ENCODE results near the gene ELP1. TPM values are rescaled to one million over a fixed set of nuclear protein-coding genes. Genes with fewer than 3 reads are reported as not detected.
"Not testable (repeated sequence)": the region's sequence is repeated elsewhere in the genome, so short reads cannot be mapped to it uniquely, and the experiment has no call there.

Gene ELP1
- total RNA-seq, 5 donors from 2014 or later (not counting 1 experiment from before 2014, with no cell fraction given) = 23.1 to 34.5 (median 25.0) TPM

DNA sequence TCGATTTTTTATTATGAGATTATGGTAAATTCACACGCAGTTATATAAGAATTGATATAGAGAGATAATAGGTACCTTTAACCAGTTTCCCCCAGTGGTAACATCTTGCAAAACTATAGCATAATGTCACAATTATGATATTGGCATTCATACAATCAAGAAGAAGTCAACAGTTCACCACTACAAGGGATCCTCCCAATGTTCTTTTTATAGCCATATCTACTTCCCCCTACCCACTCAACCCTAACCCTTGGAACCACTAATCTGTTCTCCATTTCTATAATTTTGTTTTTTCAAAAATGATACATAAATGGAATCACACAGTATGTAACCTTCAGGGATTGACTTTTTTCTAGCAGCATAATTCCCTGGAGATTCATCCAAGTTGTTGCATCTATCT, 88.0 kb downstream of the ELP1 start:
- DNase-seq = no peak
- POLR2A ChIA-PET = no interaction called here
- no peaks in the 10 kb centered on the region for H3K9me3 ChIP-seq
- no peak overlapping the region for H3K27ac Mint-ChIP-seq
- no peaks in the 10 kb centered on the region for H3K4me1 ChIP-seq (ENCODE audit: control insufficient read depth in 1 of 2, extremely low read depth in 1 of 2, insufficient read depth in 2 of 2, low read length in 2 of 2)
- no peak overlapping the region for H3K27ac ChIP-seq (ENCODE audit: low read length)
- H3K4me3 ChIP-seq (ENCODE audit: control insufficient read depth in 1 of 2, extremely low read depth in 1 of 2, low read length in 1 of 2) = no peak overlapping the region
- no peaks in the 10 kb centered on the region for H3K36me3 ChIP-seq (ENCODE audit: control insufficient read depth in 2 of 2, extremely low read depth in 1 of 2, insufficient read depth in 1 of 2, low read length in 1 of 2)
- no peak for ATAC-seq (replicated peaks in 1 of 4)
- CTCF ChIA-PET = no interaction called here
- no peaks in the 10 kb centered on the region for H3K9me3 Mint-ChIP-seq
- H3K36me3 Mint-ChIP-seq = no peaks in the 10 kb centered on the region
- H3K4me3 Mint-ChIP-seq = no peak overlapping the region
- peaks cover 10 to 18% (median 14%) of the 10 kb centered on the region in 3 donors for H3K4me1 Mint-ChIP-seq
- no CpG with 5 or more reads among the region's 2 CpGs for WGBS (ENCODE audit: insufficient coverage)
- peaks cover 0 to 2% of the 10 kb centered on the region in 2 experiments for H3K27me3 ChIP-seq (replicated peaks in 1 of 2; ENCODE audit: control insufficient read depth in 2 of 2, extremely low read depth in 1 of 2, insufficient read depth in 2 of 2, low read length in 1 of 2)
- peaks cover 0 to 3% of the 10 kb centered on the region in 2 donors for H3K27me3 Mint-ChIP-seq

DNA sequence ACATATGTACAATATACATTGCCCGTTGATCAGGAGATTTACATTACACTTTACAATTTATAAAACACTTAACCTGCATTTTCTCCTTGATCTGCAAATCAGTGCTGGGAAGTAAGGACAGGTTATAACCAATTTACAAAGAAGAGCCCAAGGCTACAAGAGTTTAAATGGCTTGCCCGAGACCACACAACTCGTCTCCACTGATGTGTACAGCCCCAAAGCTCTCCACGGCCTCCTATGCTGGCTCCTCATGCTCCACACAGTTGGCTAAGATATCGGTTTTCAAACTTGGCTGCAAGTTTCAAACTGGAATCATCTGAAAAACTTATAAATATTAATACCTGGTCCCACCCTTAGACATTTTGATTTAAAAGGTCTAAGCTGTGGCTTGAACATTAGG, 88.4 kb downstream of the ELP1 start:
- Mint-ChIP-seq H3K27me3 (peaks cover 0 to 3% of the 10 kb centered on the region in 2 donors), H3K27ac (no peak overlapping the region), H3K4me1 (peaks cover 10 to 18% (median 14%) of the 10 kb centered on the region in 3 donors), H3K9me3 (no peaks in the 10 kb centered on the region), H3K36me3 (no peaks in the 10 kb centered on the region), H3K4me3 (no peak overlapping the region)
- POLR2A ChIA-PET = no interaction called here
- ATAC-seq (replicated peaks in 1 of 4) (no peak), DNase-seq (no peak)
- H3K4me3 ChIP-seq (ENCODE audit: control insufficient read depth in 1 of 2, extremely low read depth in 1 of 2, low read length in 1 of 2) = no peak overlapping the region
- no peak overlapping the region for H3K27ac ChIP-seq (ENCODE audit: low read length)
- WGBS (ENCODE audit: insufficient coverage) = 85% methylated on average over 2 of the region's 5 CpGs
- H3K36me3 ChIP-seq (ENCODE audit: control insufficient read depth in 2 of 2, extremely low read depth in 1 of 2, insufficient read depth in 1 of 2, low read length in 1 of 2) = no peaks in the 10 kb centered on the region
- H3K9me3 ChIP-seq = no peaks in the 10 kb centered on the region
- H3K27me3 ChIP-seq (replicated peaks in 1 of 2; ENCODE audit: control insufficient read depth in 2 of 2, extremely low read depth in 1 of 2, insufficient read depth in 2 of 2, low read length in 1 of 2) = peaks cover 0 to 2% of the 10 kb centered on the region in 2 experiments
- CTCF ChIA-PET = no interaction called here
- H3K4me1 ChIP-seq (ENCODE audit: control insufficient read depth in 1 of 2, extremely low read depth in 1 of 2, insufficient read depth in 2 of 2, low read length in 2 of 2) = no peaks in the 10 kb centered on the region

DNA sequence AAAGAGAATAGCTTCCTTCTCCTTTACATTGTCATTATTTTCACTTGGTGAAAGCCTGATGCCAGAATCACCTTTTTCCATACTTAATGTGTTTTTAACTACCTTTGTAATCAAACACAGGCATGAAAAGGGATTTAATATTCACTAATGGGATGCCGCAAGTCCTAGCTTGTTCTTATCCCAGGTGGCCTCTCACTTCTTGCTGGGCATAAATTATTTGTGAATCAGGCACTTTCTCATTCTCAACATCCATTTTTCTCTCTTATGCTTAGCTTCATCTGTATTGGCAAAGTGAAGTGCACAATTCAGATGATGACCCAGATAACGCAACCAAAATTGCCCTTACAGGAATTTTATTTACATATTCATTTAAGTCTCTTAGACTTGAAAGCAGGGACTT, 89.1 kb downstream of the ELP1 start:
- ChIA-PET POLR2A (no interaction called here), CTCF (no interaction called here)
- H3K27ac ChIP-seq (ENCODE audit: low read length) = no peak overlapping the region
- ATAC-seq (replicated peaks in 1 of 4) (no peak), DNase-seq (no peak)
- Mint-ChIP-seq H3K27me3 (no peaks in the 10 kb centered on the region), H3K36me3 (no peaks in the 10 kb centered on the region), H3K4me3 (no peak overlapping the region), H3K27ac (no peak overlapping the region), H3K9me3 (no peaks in the 10 kb centered on the region), H3K4me1 (peaks cover 10 to 18% (median 14%) of the 10 kb centered on the region in 3 donors)
- H3K36me3 ChIP-seq (ENCODE audit: control insufficient read depth in 2 of 2, extremely low read depth in 1 of 2, insufficient read depth in 1 of 2, low read length in 1 of 2) = no peaks in the 10 kb centered on the region
- H3K4me3 ChIP-seq (ENCODE audit: control insufficient read depth in 1 of 2, extremely low read depth in 1 of 2, low read length in 1 of 2) = no peak overlapping the region
- peaks cover 0 to 2% of the 10 kb centered on the region in 2 experiments for H3K27me3 ChIP-seq (replicated peaks in 1 of 2; ENCODE audit: control insufficient read depth in 2 of 2, extremely low read depth in 1 of 2, insufficient read depth in 2 of 2, low read length in 1 of 2)
- H3K9me3 ChIP-seq = no peaks in the 10 kb centered on the region
- H3K4me1 ChIP-seq (ENCODE audit: control insufficient read depth in 1 of 2, extremely low read depth in 1 of 2, insufficient read depth in 2 of 2, low read length in 2 of 2) = no peaks in the 10 kb centered on the region
- no CpG with 5 or more reads among the region's 2 CpGs for WGBS (ENCODE audit: insufficient coverage)

DNA sequence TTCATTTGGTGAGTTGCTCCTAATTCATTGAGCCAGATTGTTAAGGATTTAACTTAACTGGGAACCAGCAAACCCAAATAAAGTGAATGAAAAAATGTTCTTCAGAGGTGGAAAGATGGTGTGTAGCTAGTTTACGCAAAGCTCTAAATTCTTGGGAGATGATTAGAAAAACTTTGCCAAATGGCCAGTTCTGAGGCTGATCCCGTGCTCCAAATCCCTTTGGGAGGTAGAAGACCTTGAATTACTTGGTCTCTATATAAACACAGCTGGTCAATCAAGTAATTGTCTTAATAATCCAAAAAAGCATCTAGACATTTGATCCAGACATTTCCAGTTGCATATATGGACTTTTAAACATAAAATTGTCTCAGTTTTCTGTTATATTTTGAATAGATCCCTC, 89.5 kb downstream of the ELP1 start:
- Histone ChIP-seq H3K27ac (ENCODE audit: low read length) (no peak overlapping the region), H3K4me1 (ENCODE audit: control insufficient read depth in 1 of 2, extremely low read depth in 1 of 2, insufficient read depth in 2 of 2, low read length in 2 of 2) (no peaks in the 10 kb centered on the region), H3K4me3 (ENCODE audit: control insufficient read depth in 1 of 2, extremely low read depth in 1 of 2, low read length in 1 of 2) (no peak overlapping the region), H3K9me3 (no peaks in the 10 kb centered on the region), H3K27me3 (replicated peaks in 1 of 2; ENCODE audit: control insufficient read depth in 2 of 2, extremely low read depth in 1 of 2, insufficient read depth in 2 of 2, low read length in 1 of 2) (peaks cover 0 to 2% of the 10 kb centered on the region in 2 experiments), H3K36me3 (ENCODE audit: control insufficient read depth in 2 of 2, extremely low read depth in 1 of 2, insufficient read depth in 1 of 2, low read length in 1 of 2) (no peaks in the 10 kb centered on the region)
- no peak for DNase-seq
- no CpG with 5 or more reads among the region's 2 CpGs for WGBS (ENCODE audit: insufficient coverage)
- CTCF ChIA-PET = interaction anchor here in 1 of 2 donors (0.6 kb wide), 1 partner anchor 1375 kb away, joined by 4 read pairs; no protein-coding TSS in a partner anchor
- Mint-ChIP-seq H3K4me1 (peaks cover 10 to 18% (median 14%) of the 10 kb centered on the region in 3 donors), H3K9me3 (peaks cover 0 to under 1% (median 0%) of the 10 kb centered on the region in 3 donors), H3K4me3 (no peak overlapping the region), H3K27me3 (no peaks in the 10 kb centered on the region), H3K27ac (no peak overlapping the region), H3K36me3 (no peaks in the 10 kb centered on the region)
- no peak for ATAC-seq (replicated peaks in 1 of 4)
- POLR2A ChIA-PET = no interaction called here

DNA sequence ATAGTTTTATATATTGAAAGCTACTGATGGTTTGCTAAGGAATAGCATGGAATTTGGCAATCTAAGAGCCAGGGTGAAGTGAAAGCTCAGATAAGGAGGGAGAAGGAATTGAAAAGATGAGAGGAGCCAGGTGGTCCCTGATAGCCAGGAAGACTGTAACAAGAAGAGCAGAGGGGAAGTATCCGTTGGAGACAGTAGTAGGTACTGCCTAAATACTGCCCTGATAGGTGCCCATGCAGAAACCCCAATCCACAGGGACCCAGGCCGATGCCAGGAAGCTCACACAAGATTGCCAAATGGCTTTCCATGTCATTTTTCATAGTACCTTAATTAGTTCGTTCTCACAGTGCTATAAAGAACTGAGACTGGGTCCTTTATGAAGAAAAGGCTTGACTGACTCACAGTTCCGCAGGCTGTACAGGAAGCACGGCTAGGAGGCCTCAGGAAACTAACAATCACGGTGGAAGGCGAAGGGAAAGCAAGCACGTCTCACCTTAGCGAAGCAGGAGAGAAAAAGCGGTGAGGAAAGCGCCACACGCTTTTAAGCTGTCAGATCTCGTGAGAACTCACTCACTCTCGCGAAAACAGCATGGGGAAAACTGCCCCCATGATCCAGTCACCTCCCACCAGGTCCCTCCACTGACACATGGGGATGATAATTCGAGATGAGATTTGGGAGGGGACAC, 91.2 kb downstream of the ELP1 start:
- Mint-ChIP-seq H3K9me3 (peaks cover 0 to 2% (median 0%) of the 10 kb centered on the region in 3 donors), H3K36me3 (no peaks in the 10 kb centered on the region), H3K4me1 (peaks cover 10 to 18% (median 14%) of the 10 kb centered on the region in 3 donors), H3K27me3 (no peaks in the 10 kb centered on the region), H3K27ac (peak overlapping the region in 1 of 2 donors; percentile 79), H3K4me3 (peak overlapping the region; percentile 54 to 72 (median 64))
- ChIA-PET POLR2A (no interaction called here), CTCF (no interaction called here)
- peak in 1 of 35 experiments; percentile 8 for DNase-seq
- Histone ChIP-seq H3K27ac (ENCODE audit: low read length) (no peak overlapping the region), H3K9me3 (no peaks in the 10 kb centered on the region), H3K4me1 (ENCODE audit: control insufficient read depth in 1 of 2, extremely low read depth in 1 of 2, insufficient read depth in 2 of 2, low read length in 2 of 2) (no peaks in the 10 kb centered on the region), H3K27me3 (replicated peaks in 1 of 2; ENCODE audit: control insufficient read depth in 2 of 2, extremely low read depth in 1 of 2, insufficient read depth in 2 of 2, low read length in 1 of 2) (no peaks in the 10 kb centered on the region), H3K36me3 (ENCODE audit: control insufficient read depth in 2 of 2, extremely low read depth in 1 of 2, insufficient read depth in 1 of 2, low read length in 1 of 2) (no peaks in the 10 kb centered on the region), H3K4me3 (ENCODE audit: control insufficient read depth in 1 of 2, extremely low read depth in 1 of 2, low read length in 1 of 2) (no peak overlapping the region)
- 21% methylated on average over 10 of the region's 16 CpGs for WGBS (ENCODE audit: insufficient coverage)
- peak in 1 of 4 experiments; percentile 28 for ATAC-seq (replicated peaks in 1 of 4)

DNA sequence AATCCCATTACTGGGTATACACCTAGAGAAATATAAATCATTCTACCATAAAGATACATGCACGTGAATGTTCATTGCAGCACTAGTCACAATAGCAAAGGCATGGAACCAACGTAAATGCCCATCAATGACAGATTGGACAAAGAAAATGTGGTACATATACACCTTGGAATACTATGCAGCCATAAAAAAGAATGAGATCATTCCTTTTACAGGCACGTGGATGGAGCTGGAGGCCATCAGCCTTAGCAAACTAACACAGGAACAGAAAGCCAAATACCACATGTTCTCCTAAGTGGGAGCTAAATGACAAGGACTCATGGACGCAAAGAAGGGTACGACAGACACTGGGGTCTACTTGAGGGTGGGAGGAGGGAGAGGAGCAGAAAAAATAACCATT, 94.4 kb downstream of the ELP1 start:
- CTCF ChIA-PET; H3K27me3 ChIP-seq (replicated peaks in 1 of 2; ENCODE audit: control insufficient read depth in 2 of 2, extremely low read depth in 1 of 2, insufficient read depth in 2 of 2, low read length in 1 of 2); POLR2A ChIA-PET; H3K36me3 Mint-ChIP-seq; H3K9me3 ChIP-seq; H3K4me1 ChIP-seq (ENCODE audit: control insufficient read depth in 1 of 2, extremely low read depth in 1 of 2, insufficient read depth in 2 of 2, low read length in 2 of 2); H3K36me3 ChIP-seq (ENCODE audit: control insufficient read depth in 2 of 2, extremely low read depth in 1 of 2, insufficient read depth in 1 of 2, low read length in 1 of 2); ATAC-seq (replicated peaks in 1 of 4); H3K27me3 Mint-ChIP-seq; H3K9me3 Mint-ChIP-seq; H3K27ac ChIP-seq (ENCODE audit: low read length); H3K27ac Mint-ChIP-seq; H3K4me3 Mint-ChIP-seq; H3K4me3 ChIP-seq (ENCODE audit: control insufficient read depth in 1 of 2, extremely low read depth in 1 of 2, low read length in 1 of 2); DNase-seq: not testable (repeated sequence)
- WGBS (ENCODE audit: insufficient coverage) = 40% methylated on average over 1 of the region's 5 CpGs
- peaks cover 15 to 18% (median 16%) of the 10 kb centered on the region in 3 donors for H3K4me1 Mint-ChIP-seq

All from T-cell (primary cell).